Caco-2 (cell line): ENCODE measurements around the gene KIF1A. TPM values are rescaled to one million over a fixed set of nuclear protein-coding genes. Genes with fewer than 3 reads are reported as not detected.

Experiments
- BruUV-seq: library from RNA; stranded (reverse); fragments of 400-500 nt; replicated peaks from 2 replicates; lab custom pipeline; 2021; lab: Mats Ljungman, UMichigan
- CTCF ChIA-PET: fragments of 300-600 bp; sonication (Branson Sonifier 250); formaldehyde crosslinking; loops from one replicate; lab custom pipeline; 2022; ENCODE audit warnings: antibody characterized with exemption; lab: Charles Lee
- POLR2A ChIA-PET: fragments of 300-600 bp; sonication (Branson Sonifier 250); formaldehyde crosslinking; loops from one replicate; lab custom pipeline; 2022; ENCODE audit warnings: antibody characterized with exemption; lab: Charles Lee
- DNase-seq, 2 experiments: peaks; one replicate each; pipeline versions ENCODE4 v3.0.0 to v3.0.0-alpha.2; 2020 to 2022
- H3K27me3 ChIP-seq: replicated peaks from 2 replicates; pipeline ENCODE4 v1.6.0; 2011; ENCODE audit warnings: low read length; ENCODE audit not compliant: control insufficient read depth, insufficient read depth
- H3K36me3 ChIP-seq: 2 replicates; pipeline ENCODE4 v1.5.1; 2011; ENCODE audit warnings: low read length; ENCODE audit not compliant: control insufficient read depth, insufficient read depth
- H3K4me1 ChIP-seq: fragments of 250-450 bp; sonication (Bioruptor Pico); 2 replicates; pipeline ENCODE4 v1.5.1; 2020; ENCODE audit warnings: mild to moderate bottlenecking
- H3K4me3 ChIP-seq: 2 replicates; pipeline ENCODE4 v1.5.1; 2011; ENCODE audit warnings: low read depth, mild to moderate bottlenecking, control low read depth, low read length
- H3K9me3 ChIP-seq: fragments of 250-450 bp; sonication (Bioruptor Pico); 2 replicates; pipeline ENCODE4 v1.5.1; 2020; ENCODE audit warnings: mild to moderate bottlenecking, moderate library complexity
- H3K27ac Mint-ChIP-seq: one replicate; pipeline ENCODE4 v1.8.0; 2022; ENCODE audit warnings: mixed read lengths; ENCODE audit not compliant: unreplicated experiment
- H3K27me3 Mint-ChIP-seq: one replicate; pipeline ENCODE4 v1.8.0; 2022; ENCODE audit warnings: mixed read lengths; ENCODE audit not compliant: insufficient read depth, unreplicated experiment
- H3K36me3 Mint-ChIP-seq: one replicate; pipeline ENCODE4 v1.8.0; 2022; ENCODE audit warnings: mild to moderate bottlenecking, mixed read lengths; ENCODE audit not compliant: insufficient read depth, unreplicated experiment
- H3K4me1 Mint-ChIP-seq: one replicate; pipeline ENCODE4 v1.8.0; 2022; ENCODE audit warnings: low read depth, mixed read lengths; ENCODE audit not compliant: unreplicated experiment
- H3K4me3 Mint-ChIP-seq: one replicate; pipeline ENCODE4 v1.8.0; 2022; ENCODE audit warnings: mild to moderate bottlenecking, moderate library complexity, mixed read lengths; ENCODE audit not compliant: unreplicated experiment
- H3K9me3 Mint-ChIP-seq: one replicate; pipeline ENCODE4 v1.8.0; 2022; ENCODE audit warnings: mixed read lengths; ENCODE audit not compliant: unreplicated experiment
- CTCF ChIP-seq, 2 experiments: fragments of 200-600 bp in 1 of 2; IDR thresholded peaks; 1 replicate in 1 of 2; 2 replicates in 1 of 2; pipeline versions ENCODE4 v1.5.1 to v1.8.0; 2011 to 2022; ENCODE audit warnings: antibody characterized with exemption in 1 of 2, control low read depth in 1 of 2, inconsistent platforms in 1 of 2, low read depth in 1 of 2, low read length in 1 of 2, mild to moderate bottlenecking in 1 of 2, moderate library complexity in 1 of 2; ENCODE audit not compliant: insufficient read depth in 1 of 2, severe bottlenecking in 1 of 2, unreplicated experiment in 1 of 2
- intact Hi-C: fragments of 100-400 bp; cut with micrococcal nuclease; formaldehyde crosslinking; loops from one replicate; pipeline ENCODE4 v1.10.0; 2022; ENCODE audit not compliant: unreplicated experiment
- total RNA-seq: library from RNA; stranded (reverse); gene quantifications from 2 replicates; pipeline ENCODE4 v1.2.3, GENCODE V29; 2022

The KIF1A gene
- total RNA-seq, 1 experiment from 2014 or later, result 33.1 TPM

GRCh38 chr2:240815761-240816583, 4.0 kb downstream of the KIF1A start:
- intact Hi-C loops, result no loop called here
- 0 out of 2 replicates have a peak, but pooled peaks cover 3% of the 10 kb centered on the region for H3K9me3 ChIP-seq
- Mint-ChIP-seq H3K4me1 (no peaks in the 10 kb centered on the region), H3K27me3 (no peaks in the 10 kb centered on the region), H3K27ac (no peak overlapping the region), H3K4me3 (no peak overlapping the region), H3K36me3 (peaks cover 4% of the 10 kb centered on the region), H3K9me3 (peaks cover 8% of the 10 kb centered on the region)
- TSS peak; percentile 13 for BruUV-seq
- CTCF ChIA-PET, result no interaction called here
- H3K4me3 ChIP-seq, result no peak overlapping the region
- no peak for TF ChIP-seq CTCF (IDR thresholded peaks at IDR 0.05; ENCODE audit: insufficient read depth in 1 of 2, low read depth in 1 of 2, low read length in 1 of 2, severe bottlenecking in 1 of 2, unreplicated experiment in 1 of 2)
- POLR2A ChIA-PET, result no interaction called here
- DNase-seq, result no peak
- no peaks in the 10 kb centered on the region for H3K36me3 ChIP-seq
- H3K27me3 ChIP-seq, result no peaks in the 10 kb centered on the region
- no peaks in the 10 kb centered on the region for H3K4me1 ChIP-seq

- CTCF ChIA-PET, result no interaction called here
- no peak overlapping the region for H3K27ac Mint-ChIP-seq
Observed at GRCh38 chr2:240814946-240815760, 4.9 kb downstream of the KIF1A start.

More at GRCh38 chr2:240814946-240815760, 4.9 kb downstream of the KIF1A start:
- Mint-ChIP-seq H3K27me3 (no peaks in the 10 kb centered on the region), H3K36me3 (peaks cover 5% of the 10 kb centered on the region), H3K9me3 (peaks cover 8% of the 10 kb centered on the region), H3K4me1 (no peaks in the 10 kb centered on the region), H3K4me3 (no peak overlapping the region)
- POLR2A ChIA-PET, result no interaction called here
- no peaks in the 10 kb centered on the region for H3K4me1 ChIP-seq
- H3K4me3 ChIP-seq, result no peak overlapping the region
- no peak for TF ChIP-seq CTCF (IDR thresholded peaks at IDR 0.05; ENCODE audit: insufficient read depth in 1 of 2, low read depth in 1 of 2, low read length in 1 of 2, severe bottlenecking in 1 of 2, unreplicated experiment in 1 of 2)
- no peak for DNase-seq
- intact Hi-C loops, result no loop called here
- no peaks in the 10 kb centered on the region for H3K27me3 ChIP-seq
- H3K9me3 ChIP-seq, result 0 out of 2 replicates have a peak, but pooled peaks cover 3% of the 10 kb centered on the region
- BruUV-seq, result no TSS peak
- H3K36me3 ChIP-seq, result no peaks in the 10 kb centered on the region
